Stimulated activated CD8-positive, alpha-beta memory T cell treated with anti-CD3 and anti-CD28 coated beads, Interleukin-7, amount 100 ng/mL, for 4 hours (primary cell): ENCODE measurements around the gene CFAP65.
A peak's percentile ranks its signal among the peaks of the same experiment; 100 is the strongest.

Source experiments
- DNase-seq, 2 donors: peaks; one replicate each; pipeline ENCODE4 v3.0.0-alpha.2; 2020; ENCODE audit warnings: low read depth in 2 of 2

Gene CFAP65

DNA sequence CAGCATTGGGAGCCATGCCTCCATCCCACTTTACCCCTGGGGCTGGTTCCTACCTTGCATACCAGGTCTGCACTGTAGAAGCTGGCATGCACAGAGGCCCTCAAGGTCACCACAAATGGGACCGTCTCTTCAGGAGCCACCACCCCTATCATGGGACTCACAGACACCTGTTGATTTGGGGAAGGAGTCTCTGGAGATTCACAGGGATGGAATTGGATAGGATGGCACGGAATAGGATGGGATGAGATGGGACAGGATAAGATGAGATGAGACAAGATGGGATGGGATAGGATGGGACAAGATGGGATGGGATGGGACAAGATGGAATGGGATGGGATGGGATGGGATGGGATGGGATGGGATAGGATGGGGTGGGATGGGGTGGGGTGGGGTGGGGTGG is 32.0 kb downstream of the CFAP65 start:
- DNase-seq: no peak

DNA sequence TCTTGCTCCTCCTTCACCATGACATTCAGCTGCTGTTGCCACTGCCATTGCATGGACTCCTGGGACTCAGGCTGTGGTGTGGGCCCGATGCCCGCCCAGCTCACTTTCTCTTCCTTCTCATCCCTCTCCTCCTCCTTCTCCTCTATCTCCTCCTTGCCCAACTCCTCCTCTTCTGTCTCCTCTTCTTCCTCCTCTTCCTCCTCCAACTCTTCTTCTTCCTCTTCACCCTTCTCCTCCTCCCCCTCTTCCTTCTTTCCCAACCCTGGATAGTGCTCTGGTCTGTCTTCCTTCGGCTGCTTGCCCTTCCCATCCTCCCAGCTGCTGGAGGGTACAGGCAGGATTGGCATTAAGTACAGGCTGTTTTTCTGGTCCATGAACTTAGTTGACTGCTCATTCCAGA is 37.3 kb downstream of the CFAP65 start:
- no peak for DNase-seq

DNA sequence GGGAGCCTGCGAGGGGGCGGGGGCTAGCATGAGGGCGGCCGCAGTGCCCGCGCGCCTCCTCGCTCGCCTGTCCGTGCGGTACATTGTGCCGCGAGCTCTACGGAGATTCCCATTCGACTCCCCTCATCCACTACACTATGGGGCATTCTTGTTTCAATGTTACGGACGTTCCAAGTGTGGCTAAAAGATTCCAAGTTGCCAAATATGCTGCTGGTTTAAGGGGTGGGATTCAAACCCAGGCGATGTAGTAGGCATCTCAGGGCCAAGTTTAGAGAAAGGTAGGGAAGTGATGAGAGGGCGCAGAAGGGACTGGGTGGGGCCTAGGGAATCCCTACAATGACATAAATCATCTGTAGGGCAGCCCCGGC is 38.1 kb downstream of the CFAP65 start:
- DNase-seq: no peak

DNA sequence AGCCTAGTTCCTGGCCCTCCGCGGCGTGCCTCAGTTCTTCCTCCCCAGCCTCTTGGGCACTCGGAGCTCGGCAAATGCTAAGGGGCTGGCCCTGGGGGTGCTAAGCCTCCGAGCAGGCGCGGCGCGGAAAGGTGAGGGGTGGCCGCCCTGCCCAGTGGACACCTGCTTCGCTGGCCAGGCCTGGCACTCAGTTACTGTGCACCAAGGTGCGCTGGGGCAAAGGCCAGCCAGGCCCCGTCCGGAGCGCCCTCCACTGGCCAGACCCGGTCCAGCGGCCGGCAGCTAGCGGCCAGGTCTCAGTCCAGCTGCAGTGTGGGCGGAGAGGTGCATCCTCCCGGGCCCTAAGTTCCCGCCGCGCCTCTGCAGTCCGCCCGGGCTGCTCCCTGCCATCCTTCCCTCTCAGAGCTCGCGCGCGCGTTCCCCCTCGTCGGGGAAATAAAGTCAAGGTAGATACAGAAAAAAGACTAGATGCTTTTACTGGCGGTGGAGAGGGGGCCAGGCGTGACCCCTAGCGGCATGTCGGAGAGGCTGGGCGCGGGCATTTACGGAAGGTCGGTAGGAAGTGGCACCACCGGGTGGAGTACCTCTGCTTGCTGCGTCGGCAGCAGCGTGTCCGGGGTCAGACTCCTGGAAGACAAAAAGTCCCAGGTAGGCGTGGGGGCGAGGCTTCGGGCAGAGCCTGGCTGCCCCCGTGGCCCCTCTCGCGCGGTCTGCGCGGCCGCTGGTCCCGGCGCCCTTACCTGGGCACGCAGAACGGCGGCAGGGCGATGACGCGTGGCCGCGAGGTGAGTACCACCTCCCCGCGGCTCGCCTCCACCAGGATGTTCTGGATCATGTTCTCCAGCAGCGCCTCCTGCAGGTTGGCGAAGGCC is 38.7 kb downstream of the CFAP65 start:
- no peak for DNase-seq

DNA sequence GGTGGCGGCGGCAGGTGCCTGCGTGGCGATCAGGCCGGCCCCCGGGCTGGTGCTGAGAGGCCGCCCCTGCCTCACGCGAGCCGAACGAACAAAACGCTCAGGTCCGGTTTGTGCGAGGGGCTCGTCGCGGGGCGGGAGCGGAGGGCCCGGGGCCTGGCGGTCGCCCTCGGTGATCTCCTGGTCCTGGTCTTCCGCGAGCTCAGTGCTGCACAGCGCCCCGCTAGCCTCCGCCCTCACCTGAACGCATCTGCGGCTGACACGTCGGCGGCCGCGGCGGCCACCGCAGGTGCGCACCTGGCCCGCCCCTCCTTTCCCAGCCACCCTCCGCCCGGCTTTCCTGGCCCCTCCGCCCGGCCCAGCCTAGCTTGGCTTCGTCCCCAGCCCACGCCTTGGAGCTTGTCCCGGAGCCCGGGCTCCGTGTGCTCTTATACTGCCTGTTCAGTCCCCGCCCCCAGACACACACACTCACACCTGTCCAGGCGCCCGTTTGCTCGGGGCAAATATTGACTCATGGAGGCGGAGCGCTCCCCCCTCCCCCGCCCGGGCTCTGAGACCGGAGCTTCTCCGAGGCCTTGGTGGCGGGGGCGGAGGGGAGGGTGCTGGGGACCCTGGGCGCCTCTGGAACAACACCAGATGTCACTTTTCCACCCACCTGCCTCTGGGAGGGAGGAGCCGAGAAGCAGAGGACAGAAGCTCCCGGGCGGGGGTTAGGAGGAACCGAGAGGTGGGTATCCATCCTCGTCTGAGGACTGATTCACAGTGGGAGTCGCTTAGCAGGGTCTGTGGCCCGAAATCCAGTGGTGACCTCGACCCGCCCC is 39.5 kb downstream of the CFAP65 start:
- DNase-seq: peak; percentile 44 to 63

DNA sequence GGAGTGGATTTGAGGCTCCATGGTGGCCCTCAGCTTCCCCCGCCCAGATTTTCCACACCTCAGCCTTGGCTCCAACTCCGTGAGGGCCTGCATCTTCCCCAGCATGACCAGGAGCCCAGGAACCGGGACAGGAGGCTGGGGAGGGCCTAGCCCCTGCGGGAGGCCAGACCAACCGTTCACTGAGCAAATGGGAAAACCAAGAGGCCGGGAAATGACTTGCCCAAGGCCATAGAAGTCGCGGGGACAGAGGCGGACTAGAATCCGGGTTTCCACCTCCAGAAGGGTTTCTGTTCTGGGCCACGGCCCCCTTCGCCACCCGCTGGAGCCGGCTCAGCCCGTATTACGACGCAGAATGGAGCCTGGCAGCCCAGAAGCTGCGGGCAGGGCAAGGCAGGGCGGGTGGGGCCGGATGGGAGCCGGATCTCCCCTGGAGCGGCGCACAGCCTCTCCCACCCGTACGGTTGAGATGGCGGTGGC is 40.2 kb downstream of the CFAP65 start:
- DNase-seq: no peak

DNA sequence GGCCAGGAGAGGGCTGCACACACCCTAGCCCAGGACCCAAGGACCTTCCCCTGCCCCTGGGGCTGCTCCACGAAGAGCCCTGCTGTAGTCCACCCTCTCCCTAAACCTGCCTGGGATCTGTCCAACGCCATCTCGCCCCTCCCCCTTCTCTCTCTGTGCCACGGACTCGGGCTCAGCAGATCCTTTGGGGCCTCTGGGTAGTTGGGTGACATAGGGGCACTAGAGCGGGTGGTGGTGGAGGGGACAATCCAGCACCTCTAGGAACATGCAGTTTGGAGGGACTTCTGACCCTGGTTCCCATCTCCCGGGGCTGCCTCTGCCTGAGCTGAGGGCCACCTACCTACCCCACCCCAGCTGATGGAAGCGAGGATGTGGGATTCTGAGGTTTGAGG is 40.8 kb downstream of the CFAP65 start:
- DNase-seq: no peak

DNA sequence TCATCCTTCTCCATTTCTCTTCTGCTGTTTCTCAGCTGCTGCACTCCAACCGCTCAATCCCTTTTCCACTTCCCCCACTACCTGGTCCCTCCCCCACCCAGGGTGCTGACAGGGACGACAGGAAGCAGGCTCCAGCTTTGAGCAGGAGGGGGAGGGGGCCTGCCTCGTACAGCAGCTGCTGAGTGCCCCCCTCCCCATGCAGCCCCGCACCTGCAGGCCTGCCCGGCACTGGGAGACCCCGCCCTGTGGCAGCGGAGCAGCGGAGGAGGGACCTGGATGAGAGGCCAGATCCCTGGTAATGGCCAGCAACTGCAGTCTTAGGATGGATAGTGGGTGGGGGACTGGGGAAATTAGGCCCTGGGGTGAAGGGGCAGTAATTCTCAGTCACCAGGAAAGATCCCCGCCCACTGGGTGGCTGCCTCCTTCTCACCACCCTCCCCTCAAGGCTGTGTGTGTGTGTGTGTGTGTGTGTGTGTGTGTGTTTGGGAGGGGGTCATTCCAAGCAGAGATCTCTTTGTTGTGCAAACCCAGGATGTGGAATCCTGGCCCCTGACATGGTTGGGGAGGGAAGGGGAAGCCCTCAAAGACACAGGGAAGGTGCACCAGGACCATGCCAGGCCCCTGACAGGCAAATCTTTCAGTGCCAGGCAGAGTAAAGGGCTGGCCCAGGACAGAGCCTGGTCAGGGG is 41.3 kb downstream of the CFAP65 start:
- DNase-seq: no peak

DNA sequence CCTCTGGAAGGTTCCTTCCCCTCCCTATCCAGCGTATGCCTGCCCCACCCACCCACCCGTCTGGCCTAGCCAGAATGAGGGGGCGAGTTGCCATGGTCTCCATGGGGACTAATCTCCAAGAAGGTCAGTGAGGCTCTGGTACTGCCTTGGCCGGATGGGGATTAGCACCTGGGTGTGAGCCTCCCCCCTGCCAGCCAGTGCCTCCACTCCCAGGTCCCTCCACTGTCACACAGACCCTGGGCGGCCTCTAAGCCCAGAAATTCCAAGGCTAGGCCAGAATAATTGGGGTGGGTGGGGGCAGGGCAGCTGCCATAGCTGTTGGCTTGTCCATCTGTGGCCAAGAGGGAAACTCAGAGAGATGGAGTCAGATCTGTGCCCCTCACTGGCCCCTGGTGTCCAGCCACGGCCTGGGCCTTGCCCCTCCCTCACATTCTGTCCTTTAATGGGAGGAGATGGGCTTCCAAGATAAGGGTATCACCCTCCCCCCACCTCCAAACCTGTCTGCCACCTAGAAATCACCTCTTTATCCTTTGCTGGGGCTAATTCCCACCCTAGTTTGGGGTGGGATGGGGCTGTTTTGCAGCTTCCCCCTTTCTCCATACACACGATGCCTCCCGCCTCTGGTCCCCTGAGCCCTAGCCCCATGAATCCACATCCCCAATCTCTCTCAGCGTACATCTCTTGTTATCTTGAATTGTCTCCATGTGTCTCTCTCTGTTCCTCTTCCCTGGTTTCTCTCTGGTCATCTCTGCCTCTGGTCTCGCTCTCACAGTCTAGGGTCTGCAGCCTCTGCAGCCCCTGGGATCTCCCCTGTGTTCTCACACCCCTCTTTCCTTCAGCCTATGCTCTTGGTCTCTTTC is 42.1 kb downstream of the CFAP65 start:
- DNase-seq: no peak

DNA sequence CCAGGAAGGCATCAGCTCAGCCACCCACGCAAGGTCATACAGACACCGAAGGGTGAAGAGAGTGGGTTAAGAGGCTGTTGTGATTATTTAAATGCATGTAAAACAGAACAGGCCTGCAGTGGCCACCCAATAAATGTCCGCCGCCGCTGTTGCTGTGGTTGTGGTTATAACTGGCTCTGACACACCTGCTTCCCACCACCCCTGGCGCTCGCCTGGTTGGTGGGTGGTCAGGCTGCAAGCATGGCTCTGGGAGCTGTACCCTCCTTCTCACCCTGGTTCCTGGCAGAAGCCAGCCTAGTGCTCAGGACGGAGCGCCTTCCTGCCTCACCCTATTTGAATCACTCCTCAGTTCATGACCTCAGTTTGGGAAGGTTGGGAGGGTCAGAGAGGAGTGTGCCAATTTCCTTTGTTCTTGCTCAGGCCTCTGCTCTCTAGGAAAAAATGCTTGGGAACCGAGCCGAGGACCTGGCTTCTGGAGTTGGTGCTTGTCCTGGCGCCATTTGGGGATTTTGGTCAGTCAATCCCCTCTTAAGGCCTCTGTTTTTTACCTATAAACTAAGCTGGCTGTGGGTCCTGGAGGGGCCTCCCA is 42.8 kb downstream of the CFAP65 start:
- no peak for DNase-seq

DNA sequence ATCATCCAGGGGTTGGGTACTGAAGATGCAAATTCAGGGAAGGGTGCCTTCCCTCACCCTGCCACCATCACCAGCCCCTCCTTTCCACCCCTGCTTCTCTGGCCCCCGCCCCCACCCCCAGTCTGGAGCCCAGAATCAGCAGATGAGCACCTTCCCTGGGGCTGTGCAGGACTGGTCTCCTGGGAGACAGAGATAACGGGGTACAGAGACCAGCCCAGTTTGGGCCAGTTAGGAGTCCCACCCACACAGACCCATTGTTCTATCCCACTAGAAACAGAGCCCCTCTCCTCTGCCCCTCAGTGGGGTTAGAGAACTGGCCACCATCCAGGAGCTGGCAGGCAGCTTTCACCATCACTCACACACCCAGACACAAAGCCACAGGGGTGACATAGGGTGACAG is 43.6 kb downstream of the CFAP65 start:
- no peak for DNase-seq

DNA sequence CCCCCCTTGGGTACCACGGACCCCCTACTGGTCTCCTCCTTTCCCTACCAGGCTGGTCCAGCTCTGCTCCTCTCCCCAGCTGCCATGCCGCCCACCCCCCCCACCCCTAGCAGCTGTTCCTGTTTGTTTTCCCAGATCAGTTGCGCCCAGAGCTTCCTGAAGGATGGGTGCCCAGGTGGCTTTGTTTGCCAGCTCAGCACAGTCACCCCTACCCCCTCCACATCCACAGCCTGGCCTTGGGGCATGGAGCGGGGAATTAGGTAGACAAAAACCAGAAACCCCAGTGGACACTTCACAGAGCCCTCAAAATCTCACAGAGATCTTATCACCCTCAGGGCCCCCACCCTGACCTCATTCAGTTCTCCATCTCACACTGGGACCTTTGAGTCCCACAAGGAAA is 44.4 kb downstream of the CFAP65 start:
- DNase-seq: no peak

DNA sequence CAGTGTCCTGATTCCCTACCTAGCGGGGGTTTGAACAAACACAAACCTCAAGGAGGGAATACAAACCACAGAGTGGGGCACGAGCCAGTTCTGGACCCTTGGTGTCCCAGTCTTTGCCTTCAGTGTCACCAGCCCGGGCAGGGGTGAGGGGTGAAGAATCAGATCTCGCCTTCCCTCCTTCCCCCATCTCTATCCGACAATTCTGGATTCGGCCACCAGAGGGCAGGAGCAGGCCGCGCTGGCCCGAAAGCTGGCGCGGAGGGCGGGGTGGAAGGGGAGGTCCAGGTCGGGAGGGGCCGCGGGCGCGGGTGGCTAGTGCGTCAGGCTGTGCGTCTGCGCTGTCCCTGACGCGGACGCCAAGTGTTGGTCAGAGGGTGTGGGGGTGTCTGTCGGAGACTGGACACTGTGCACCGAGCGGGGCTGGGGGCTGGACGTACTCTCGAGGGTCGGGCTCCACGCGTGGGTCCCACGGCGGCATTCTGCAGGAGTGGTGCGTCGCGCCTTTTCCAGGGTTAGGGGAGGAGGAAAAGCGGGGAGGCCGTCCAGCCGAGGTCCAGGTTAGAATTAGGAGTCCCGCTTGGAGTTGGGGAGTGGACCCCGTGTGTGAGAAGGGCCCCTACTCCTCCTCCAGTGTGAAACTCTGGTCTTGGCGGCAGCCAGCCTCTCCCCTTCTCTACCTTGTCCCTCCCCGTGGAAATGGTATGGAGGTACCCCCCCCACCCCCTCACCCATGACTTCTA is 45.2 kb downstream of the CFAP65 start:
- DNase-seq: peak; percentile 39 to 59

DNA sequence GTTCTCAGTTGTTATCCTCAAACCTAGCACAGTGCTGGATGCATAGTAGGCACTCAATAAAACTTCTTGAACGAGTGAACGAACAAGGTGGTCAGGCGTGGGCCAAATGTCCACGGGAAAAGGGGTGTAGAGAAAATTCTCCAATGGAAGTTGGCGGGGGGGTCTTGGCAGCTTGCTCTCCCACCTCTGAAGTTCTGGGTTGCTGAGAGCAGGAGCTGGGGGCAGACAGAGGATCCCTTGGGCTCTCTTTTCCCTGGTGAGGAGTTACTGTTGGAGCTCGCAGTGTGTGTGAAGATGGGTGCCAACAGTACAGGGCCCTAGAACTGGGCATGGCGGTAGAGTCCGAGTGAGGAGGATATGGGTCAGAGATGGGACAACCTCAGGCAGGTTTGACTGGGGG is 45.8 kb downstream of the CFAP65 start:
- DNase-seq: no peak

DNA sequence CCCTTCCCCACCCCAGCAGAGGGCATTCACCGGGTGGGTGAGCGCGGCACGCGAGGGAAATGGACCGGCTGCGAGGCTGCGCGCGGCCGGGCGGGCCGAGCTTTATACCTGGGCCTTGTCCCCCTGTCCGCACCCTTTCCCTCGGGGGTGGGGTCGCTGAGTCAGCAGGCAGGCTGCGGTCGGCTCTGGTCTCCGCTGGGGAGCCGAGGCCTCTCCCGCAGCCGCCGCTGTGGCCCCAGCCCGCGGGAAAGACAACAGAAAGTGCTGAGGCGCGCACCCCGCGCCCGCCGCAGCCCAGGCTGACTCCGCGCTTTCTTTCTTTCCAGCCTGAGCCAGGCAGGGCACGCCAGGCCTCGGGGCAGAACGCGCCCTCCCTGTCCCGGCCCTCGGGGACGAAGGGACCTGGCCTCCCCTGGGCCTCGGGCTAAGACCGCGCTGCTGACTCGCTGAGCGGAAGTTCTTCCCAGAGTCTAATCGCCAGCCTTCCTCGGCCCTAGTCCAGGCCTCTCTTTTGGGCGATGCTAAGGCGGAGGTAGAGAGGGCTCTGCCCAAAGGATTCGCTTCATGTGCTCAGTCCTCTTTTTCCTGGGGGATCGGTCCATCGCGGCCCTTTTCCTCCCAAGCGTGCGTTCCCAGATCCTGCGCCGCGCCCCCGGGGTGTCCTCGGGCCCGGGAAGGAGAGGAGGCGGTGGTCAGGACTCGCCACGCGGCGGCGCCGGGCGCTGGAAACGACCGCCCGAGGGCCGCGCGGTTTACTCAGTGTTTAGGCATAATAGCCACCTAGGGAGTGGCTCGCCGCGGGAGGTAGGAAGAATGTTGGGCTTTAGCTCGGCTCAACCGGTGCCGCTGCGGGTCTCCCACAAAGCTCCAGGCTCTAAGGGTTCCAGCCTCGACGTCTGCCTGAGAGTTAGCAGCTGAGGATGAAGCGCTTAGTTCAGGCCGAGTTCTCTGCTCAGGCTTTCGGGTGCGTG is 47.7 kb downstream of the CFAP65 start, which contains the start of gene CRYBA2:
Gene CRYBA2 (minus strand): TSS at position 78 of the 971 bp plus-strand sequence. CDS start 246 bp downstream, outside the sequence.
- DNase-seq: no peak

DNA sequence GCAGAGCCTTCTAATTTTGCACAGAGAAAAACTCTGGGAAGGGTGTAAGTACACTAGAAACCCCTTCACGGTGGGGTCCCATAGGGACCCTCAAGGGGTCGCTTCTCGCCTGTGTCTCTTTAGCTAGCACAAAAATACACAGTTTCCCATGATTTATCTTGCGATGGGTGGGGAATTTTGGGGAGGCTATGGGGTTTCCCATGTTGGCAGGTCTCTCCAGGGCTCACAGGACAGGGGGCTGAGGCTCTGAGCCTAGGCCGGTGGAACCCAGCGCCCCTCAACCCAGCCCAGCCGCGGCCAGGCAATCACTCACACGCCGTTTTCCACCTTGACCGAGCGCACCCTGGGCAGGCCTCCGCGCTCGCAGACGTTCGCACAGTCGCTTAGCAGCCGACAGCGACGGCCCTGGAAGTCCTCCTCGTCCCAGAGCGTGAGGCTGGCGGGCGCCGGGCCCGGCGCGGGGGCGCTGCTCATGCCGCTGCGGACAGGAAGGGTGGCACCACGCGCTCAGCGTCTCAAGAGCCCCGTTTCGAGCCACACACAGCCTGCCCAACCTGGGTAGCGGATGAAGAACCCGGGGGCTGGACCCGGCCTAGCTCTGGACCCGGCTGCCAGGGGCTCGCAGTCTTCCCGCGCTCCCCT is 48.5 kb downstream of the CFAP65 start:
- no peak for DNase-seq

DNA sequence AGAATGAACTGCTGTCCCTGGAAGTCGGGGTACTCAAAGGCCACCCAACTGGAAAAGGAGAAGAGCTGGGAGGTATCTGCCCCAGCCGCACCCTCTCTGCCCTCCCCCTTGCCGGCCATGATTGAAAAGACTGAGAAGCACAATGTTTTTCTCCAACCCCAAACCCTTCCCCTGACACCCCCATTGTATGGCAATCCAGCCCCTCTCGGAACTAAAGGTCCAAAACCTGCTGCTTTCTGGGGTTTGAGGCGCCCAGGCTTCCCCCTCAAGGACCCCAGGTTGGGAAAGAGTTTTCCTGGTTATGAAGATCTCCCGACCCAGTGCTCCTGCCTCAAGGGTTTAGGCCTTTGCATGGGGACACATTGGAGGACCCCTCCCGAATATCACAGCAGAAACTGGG is 49.1 kb downstream of the CFAP65 start:
- DNase-seq: no peak

DNA sequence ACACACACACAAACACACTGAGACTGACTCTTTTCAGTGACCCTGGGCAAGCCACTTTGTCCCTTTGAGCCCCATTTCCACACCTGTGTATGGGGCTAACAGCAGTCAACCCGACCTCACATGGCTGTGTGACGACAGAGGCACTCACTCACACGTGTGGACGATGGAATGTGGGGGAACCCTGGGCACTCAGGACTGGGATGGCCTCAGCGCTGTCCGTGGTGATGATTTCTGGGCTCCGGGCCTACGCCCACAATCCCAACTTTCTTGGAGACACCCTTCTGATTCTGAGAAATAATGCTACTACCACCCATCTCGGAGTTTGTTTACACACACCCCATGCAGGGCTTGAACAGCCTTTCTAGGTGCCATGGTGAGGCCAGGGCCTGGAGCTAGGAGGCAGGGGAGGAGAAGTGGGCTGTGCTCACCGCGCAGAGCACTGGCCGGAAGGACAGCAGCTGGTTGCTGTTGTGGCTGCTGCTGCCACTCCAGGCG is 49.6 kb downstream of the CFAP65 start:
- no peak for DNase-seq
